Measurements from ENCODE around the gene MSS51.

DNA sequence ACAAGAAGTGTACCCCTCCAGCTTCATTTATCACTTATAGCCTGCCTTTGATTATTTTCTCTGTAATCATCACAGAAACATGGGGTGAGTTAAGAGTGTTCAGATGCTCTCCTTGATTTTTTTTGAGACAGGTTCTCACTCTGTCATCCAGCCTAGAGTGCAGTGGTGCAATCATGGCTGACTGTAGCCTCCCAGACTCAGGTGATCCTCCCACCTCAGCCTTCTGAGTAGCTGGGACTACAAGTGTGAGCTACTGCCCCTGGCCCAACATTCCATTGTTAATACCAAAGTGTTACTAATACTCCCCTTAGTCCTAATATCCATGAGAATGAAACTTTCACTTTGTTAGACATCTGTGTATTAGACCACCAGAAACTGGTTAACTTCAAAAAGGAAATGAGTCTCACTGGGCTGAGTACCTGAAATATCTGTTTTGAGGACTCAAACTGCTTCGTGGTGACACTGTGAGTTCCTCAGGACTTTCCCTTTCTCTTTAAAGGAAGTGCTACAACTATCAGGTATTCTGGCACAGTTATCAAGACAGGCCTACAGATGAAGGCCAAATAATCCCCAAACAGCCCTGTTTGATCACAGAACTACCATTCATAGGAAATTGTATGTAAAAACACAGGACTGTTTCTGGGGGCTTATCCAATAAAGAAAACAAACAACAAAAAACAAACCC is 54.2 kb downstream of the MSS51 start:
- TF ChIP-seq CTCF (IDR thresholded peaks at IDR 0.05; ENCODE audit: borderline replicate concordance, extremely low read depth, low read length, poor library complexity, severe bottlenecking) (no peak), EZH2 (IDR thresholded peaks at IDR 0.05; ENCODE audit: borderline replicate concordance, low read depth, low read length, severe bottlenecking) (no peak)

Data from DND-41 (cell line).